HEK293T (cell line): ENCODE measurements around the gene CISD3.

Experiments
- ARNT ChIP-seq: fragments of 450-650 bp; IDR thresholded peaks from 2 replicates; pipeline ENCODE4 v1.6.1; 2017; ENCODE audit warnings: mild to moderate bottlenecking
- BHLHE40 ChIP-seq: fragments of 450-650 bp; IDR thresholded peaks from 2 replicates; pipeline ENCODE4 v1.6.1; 2016; ENCODE audit warnings: mild to moderate bottlenecking, moderate library complexity, borderline replicate concordance
- ELF4 ChIP-seq: fragments of 450-650 bp; IDR thresholded peaks from 2 replicates; pipeline ENCODE4 v1.6.1; 2017; ENCODE audit warnings: antibody characterized with exemption
- FOXM1 ChIP-seq: fragments of 450-650 bp; IDR thresholded peaks from 2 replicates; pipeline ENCODE4 v1.6.1; 2017; ENCODE audit warnings: mild to moderate bottlenecking, borderline replicate concordance
- HDGF ChIP-seq: fragments of 450-650 bp; IDR thresholded peaks from 2 replicates; pipeline ENCODE4 v1.6.1; 2017; ENCODE audit warnings: antibody characterized with exemption, borderline replicate concordance
- SP1 ChIP-seq: fragments of 450-650 bp; IDR thresholded peaks from 2 replicates; pipeline ENCODE4 v1.6.1; 2017
- TARDBP ChIP-seq: fragments of 450-650 bp; IDR thresholded peaks from 2 replicates; pipeline ENCODE4 v1.6.1; 2016

DNA sequence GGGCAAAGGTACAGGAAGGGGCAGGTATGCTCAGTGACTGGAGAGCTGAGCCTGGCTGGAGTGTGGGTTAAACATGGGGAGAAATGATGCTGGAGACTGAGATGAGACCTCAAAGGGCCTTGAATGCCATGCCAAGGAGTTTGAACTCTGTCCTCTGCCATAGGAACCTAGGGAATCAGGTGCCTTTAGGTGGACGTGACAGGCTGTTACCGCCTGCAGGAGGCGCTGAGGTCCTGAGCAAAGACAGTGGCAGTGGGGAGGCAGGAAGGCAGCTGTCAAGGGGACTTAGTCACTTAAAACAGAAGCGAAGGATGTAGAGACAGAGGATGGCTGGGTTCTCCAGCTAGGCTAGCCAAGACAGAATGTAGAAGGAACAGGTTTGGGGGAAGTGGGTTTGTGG is 31.5 kb downstream of the CISD3 start:
- TF ChIP-seq ARNT (no peak), FOXM1 (no peak), BHLHE40 (no peak), SP1 (no peak), ELF4 (no peak), HDGF (no peak), TARDBP (no peak)
